Fibroblast of lung (primary cell): ENCODE results near the gene SOAT1.

Source experiments
- EZH2 ChIP-seq: IDR thresholded peaks from 2 replicates; pipeline ENCODE4 v1.5.1; 2012; ENCODE audit warnings: low read length, control low read depth, mild to moderate bottlenecking; ENCODE audit errors: missing control alignments
- TF ChIP-seq, protein P1 (sequence below), 2 donors: IDR thresholded peaks in 1 of 2; conservative IDR thresholded peaks in 1 of 2; 1 replicate in 1 of 2; 2 replicates in 1 of 2; pipeline ENCODE4 v1.5.1; 2011 to 2012; ENCODE audit warnings: low read length in 2 of 2, control low read depth in 1 of 2, inconsistent platforms in 1 of 2, low read depth in 1 of 2, mild to moderate bottlenecking in 1 of 2

DNA sequence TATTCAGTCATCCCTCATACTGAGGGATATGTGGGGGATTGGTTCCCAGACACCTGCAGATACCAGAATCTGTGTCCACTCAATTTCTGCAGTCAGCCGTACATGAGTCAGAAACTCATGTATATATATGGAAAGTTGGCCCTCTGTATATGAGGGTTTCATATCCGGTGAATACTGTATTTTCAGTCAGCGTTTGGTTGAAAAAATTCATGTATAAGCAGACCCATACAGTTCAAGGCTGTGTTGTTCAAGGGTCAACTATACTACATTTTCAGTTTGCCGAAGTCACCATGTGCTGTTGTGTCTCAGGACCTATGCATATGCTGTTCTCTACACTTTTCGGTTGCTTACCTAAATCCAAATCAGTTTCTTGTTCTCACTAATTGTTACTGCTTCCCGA is 82.6 kb downstream of the SOAT1 start:
- TF ChIP-seq, protein P1, sequence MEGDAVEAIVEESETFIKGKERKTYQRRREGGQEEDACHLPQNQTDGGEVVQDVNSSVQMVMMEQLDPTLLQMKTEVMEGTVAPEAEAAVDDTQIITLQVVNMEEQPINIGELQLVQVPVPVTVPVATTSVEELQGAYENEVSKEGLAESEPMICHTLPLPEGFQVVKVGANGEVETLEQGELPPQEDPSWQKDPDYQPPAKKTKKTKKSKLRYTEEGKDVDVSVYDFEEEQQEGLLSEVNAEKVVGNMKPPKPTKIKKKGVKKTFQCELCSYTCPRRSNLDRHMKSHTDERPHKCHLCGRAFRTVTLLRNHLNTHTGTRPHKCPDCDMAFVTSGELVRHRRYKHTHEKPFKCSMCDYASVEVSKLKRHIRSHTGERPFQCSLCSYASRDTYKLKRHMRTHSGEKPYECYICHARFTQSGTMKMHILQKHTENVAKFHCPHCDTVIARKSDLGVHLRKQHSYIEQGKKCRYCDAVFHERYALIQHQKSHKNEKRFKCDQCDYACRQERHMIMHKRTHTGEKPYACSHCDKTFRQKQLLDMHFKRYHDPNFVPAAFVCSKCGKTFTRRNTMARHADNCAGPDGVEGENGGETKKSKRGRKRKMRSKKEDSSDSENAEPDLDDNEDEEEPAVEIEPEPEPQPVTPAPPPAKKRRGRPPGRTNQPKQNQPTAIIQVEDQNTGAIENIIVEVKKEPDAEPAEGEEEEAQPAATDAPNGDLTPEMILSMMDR (conservative IDR thresholded peaks at IDR 0.05 in 1 of 2, IDR thresholded peaks at IDR 0.05 in 1 of 2; ENCODE audit: low read depth in 1 of 2, low read length in 2 of 2) = no peak
- TF ChIP-seq EZH2 = no peak
